Panc1 (cell line): Measurements from ENCODE around the gene TAS2R31. TPM values are rescaled to one million over a fixed set of nuclear protein-coding genes. Genes with fewer than 3 reads are reported as not detected.

Source experiments
- ATAC-seq: fragments of 200-7000 bp; cut with Tn5 transposase; 2 replicates; pipeline ENCODE4 v1.9.1; 2020; ENCODE audit warnings: mild to moderate bottlenecking, moderate library complexity
- BruUV-seq: library from RNA; stranded (reverse); fragments of 400-500 nt; replicated peaks from 2 replicates; lab custom pipeline; 2021; lab: Mats Ljungman, UMichigan
- CTCF ChIA-PET: fragments of 300-600 bp; sonication (Branson Sonifier 250); formaldehyde crosslinking; loops from one replicate; lab custom pipeline; 2022; ENCODE audit warnings: antibody characterized with exemption; lab: Charles Lee
- POLR2A ChIA-PET: fragments of 300-600 bp; sonication (Branson Sonifier 250); formaldehyde crosslinking; loops from one replicate; lab custom pipeline; 2022; ENCODE audit warnings: antibody characterized with exemption; lab: Charles Lee
- DNase-seq: peaks from one replicate; pipeline ENCODE4 v3.0.0-alpha.2; 2010; ENCODE audit warnings: low read depth, low spot score
- H3K27ac ChIP-seq: 2 replicates; pipeline ENCODE4 v1.5.1; 2011; ENCODE audit warnings: mild to moderate bottlenecking, low read length, inconsistent platforms
- H3K27me3 ChIP-seq: fragments of 200-500 bp; sonication (Bioruptor generic); 2 replicates; pipeline ENCODE4 v1.6.0; 2014; ENCODE audit warnings: low read length, inconsistent platforms; ENCODE audit not compliant: control insufficient read depth, insufficient read depth
- H3K36me3 ChIP-seq: fragments of 200-500 bp; sonication (Bioruptor generic); 2 replicates; pipeline ENCODE4 v1.5.1; 2014; ENCODE audit warnings: inconsistent platforms, mild to moderate bottlenecking, low read length, moderate library complexity; ENCODE audit not compliant: control insufficient read depth, insufficient read depth
- H3K4me1 ChIP-seq: 2 replicates; pipeline ENCODE4 v1.5.1; 2011; ENCODE audit warnings: inconsistent platforms, mild to moderate bottlenecking, low read length, moderate library complexity; ENCODE audit not compliant: control insufficient read depth, insufficient read depth
- H3K4me3 ChIP-seq, 2 experiments: 2 replicates each; pipeline ENCODE4 v1.5.1; 2011 to 2012; ENCODE audit warnings: low read depth in 2 of 2, low read length in 2 of 2, mild to moderate bottlenecking in 2 of 2, inconsistent platforms in 1 of 2, moderate library complexity in 1 of 2
- H3K9me3 ChIP-seq: fragments of 200-500 bp; sonication (Bioruptor generic); 2 replicates; pipeline ENCODE4 v1.5.1; 2014; ENCODE audit warnings: low read depth, mild to moderate bottlenecking, inconsistent platforms, low read length, moderate library complexity; ENCODE audit not compliant: control insufficient read depth, insufficient read depth
- CTCF ChIP-seq: fragments of 450-650 bp; IDR thresholded peaks from 2 replicates; pipeline ENCODE4 v1.5.1; 2017; ENCODE audit warnings: mild to moderate bottlenecking
- POLR2AphosphoS5 ChIP-seq: IDR thresholded peaks from 2 replicates; pipeline ENCODE4 v1.6.1; 2012; ENCODE audit warnings: mild to moderate bottlenecking, low read depth, low read length, moderate library complexity
- REST ChIP-seq, 2 experiments: IDR thresholded peaks; 2 replicates each; pipeline ENCODE4 v1.6.1; 2011 to 2012; ENCODE audit warnings: low read depth in 2 of 2, control low read depth in 1 of 2, low read length in 1 of 2, mild to moderate bottlenecking in 1 of 2, moderate library complexity in 1 of 2; ENCODE audit not compliant: insufficient read depth in 1 of 2
- SIN3A ChIP-seq: IDR thresholded peaks from 2 replicates; pipeline ENCODE4 v1.6.1; 2012; ENCODE audit warnings: low read depth, mild to moderate bottlenecking, low read length, moderate library complexity, borderline replicate concordance; ENCODE audit not compliant: insufficient read depth
- TCF7L2 ChIP-seq: IDR thresholded peaks from 2 replicates; pipeline ENCODE4 v1.6.1; 2011; ENCODE audit warnings: mild to moderate bottlenecking, low read depth, low read length, inconsistent platforms
- in situ Hi-C: cut with HindIII; loops from 2 replicates; pipeline ENCODE4 v1.10.0; 2016; ENCODE audit warnings: low sequenced_read_pairs, low pct_unique_long_range_greater_than_20kb
- intact Hi-C: fragments of 100-400 bp; cut with micrococcal nuclease; formaldehyde crosslinking; loops from one replicate; pipeline ENCODE4 v1.10.0; 2022; ENCODE audit not compliant: unreplicated experiment
- total RNA-seq: library from RNA; stranded (reverse); gene quantifications from one replicate; pipeline ENCODE4 v1.2.1, GENCODE V29; 2021; ENCODE audit not compliant: unreplicated experiment

TAS2R31 gene
- total RNA-seq, 1 experiment from 2014 or later: 1.3 TPM

GRCh38 chr12:11026118-11026517, 5.1 kb downstream of the TAS2R31 start:
- TF ChIP-seq POLR2AphosphoS5 (no peak), CTCF (peak; percentile 13; the same call in 1 of the 2 replicates)
- Histone ChIP-seq H3K27ac (no peak overlapping the region), H3K27me3 (no peaks in the 10 kb centered on the region), H3K9me3 (no peaks in the 10 kb centered on the region), H3K4me1 (no peaks in the 10 kb centered on the region), H3K4me3 (no peak overlapping the region), H3K36me3 (no peaks in the 10 kb centered on the region)
- ATAC-seq (no peak), DNase-seq (no peak)
- BruUV-seq: no TSS peak
- CTCF ChIA-PET: no interaction called here
- in situ Hi-C loops (no loop called here), intact Hi-C loops (no loop called here)
- POLR2A ChIA-PET: no interaction called here

GRCh38 chr12:11023387-11023786, 7.8 kb downstream of the TAS2R31 start:
- intact Hi-C loops (no loop called here), in situ Hi-C loops (no loop called here)
- ChIA-PET CTCF (no interaction called here), POLR2A (no interaction called here)
- H3K27ac ChIP-seq: no peak overlapping the region
- no peaks in the 10 kb centered on the region for H3K27me3 ChIP-seq
- ATAC-seq (no peak), DNase-seq (no peak)
- no peaks in the 10 kb centered on the region for H3K4me1 ChIP-seq
- BruUV-seq: no TSS peak
- TF ChIP-seq POLR2AphosphoS5: no peak
- H3K9me3 ChIP-seq: no peaks in the 10 kb centered on the region
- H3K36me3 ChIP-seq: no peaks in the 10 kb centered on the region
- H3K4me3 ChIP-seq: no peak overlapping the region

- CTCF ChIA-PET: no interaction called here
- in situ Hi-C loops: no loop called here
- BruUV-seq: no TSS peak
- ATAC-seq (no peak), DNase-seq (no peak)
- POLR2A ChIA-PET: no interaction called here
- no peaks in the 10 kb centered on the region for H3K4me1 ChIP-seq
- no peak within 1 kb of the TSS for H3K27ac ChIP-seq
- H3K9me3 ChIP-seq: no peaks in the 10 kb centered on the region
- no peak within 1 kb of the TSS for H3K4me3 ChIP-seq
- no peaks in the 10 kb centered on the region for H3K27me3 ChIP-seq
- H3K36me3 ChIP-seq: no peaks in the 10 kb centered on the region
- TF ChIP-seq TCF7L2: no peak
- TF ChIP-seq SIN3A: no peak
- TF ChIP-seq POLR2AphosphoS5: no peak
- no peak for TF ChIP-seq REST (IDR thresholded peaks at IDR 0.05; ENCODE audit: insufficient read depth in 1 of 2, low read depth in 2 of 2, low read length in 1 of 2)
- TF ChIP-seq CTCF: no peak
- intact Hi-C loops: no loop called here
Measured at GRCh38 chr12:11022520-11022919, 8.7 kb downstream of the TAS2R31 start, which contains the start of gene TAS2R19. Gene TAS2R19 (minus strand): TSS chr12:11022620. CDS start chr12:11022571, 49 bp downstream.
